ENCODE measurements around the gene RSPO1.

Gene RSPO1

DNA sequence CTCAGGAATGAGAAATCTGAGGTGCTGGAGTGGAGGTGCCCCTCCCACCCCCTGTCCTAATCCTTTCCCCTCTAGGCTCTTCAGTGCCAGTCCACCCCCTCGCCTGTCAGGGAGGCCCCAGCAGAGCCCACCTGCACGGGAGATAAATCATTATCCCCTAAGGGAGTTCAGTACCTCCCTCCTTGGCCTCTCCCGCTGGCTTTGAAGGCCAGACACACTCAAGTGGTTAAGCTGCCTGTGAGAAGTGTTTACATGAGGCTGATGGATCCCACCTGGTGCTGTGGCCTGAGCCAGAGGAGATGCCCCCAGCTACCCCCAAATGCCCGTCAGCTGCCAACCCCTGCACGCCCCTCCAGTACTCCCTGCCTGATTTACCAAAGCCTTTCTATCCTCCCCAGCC lies 3.7 kb downstream of the RSPO1 start:
- Histone ChIP-seq H3K27me3 (ENCODE audit: control insufficient read depth, insufficient read depth, low read length) (peaks cover 97% of the 10 kb centered on the region), H3K4me1 (ENCODE audit: control insufficient read depth, insufficient read depth, low read length) (no peaks in the 10 kb centered on the region), H3K4me2 (ENCODE audit: low read length) (no peak overlapping the region), H3K9ac (ENCODE audit: low read depth, low read length) (no peak overlapping the region), H3K36me3 (ENCODE audit: insufficient read depth, low read length) (no peaks in the 10 kb centered on the region), H3K9me3 (replicated peaks; ENCODE audit: low read length) (no peaks in the 10 kb centered on the region), H3K4me3 (ENCODE audit: low read length) (no peak overlapping the region)

DNA sequence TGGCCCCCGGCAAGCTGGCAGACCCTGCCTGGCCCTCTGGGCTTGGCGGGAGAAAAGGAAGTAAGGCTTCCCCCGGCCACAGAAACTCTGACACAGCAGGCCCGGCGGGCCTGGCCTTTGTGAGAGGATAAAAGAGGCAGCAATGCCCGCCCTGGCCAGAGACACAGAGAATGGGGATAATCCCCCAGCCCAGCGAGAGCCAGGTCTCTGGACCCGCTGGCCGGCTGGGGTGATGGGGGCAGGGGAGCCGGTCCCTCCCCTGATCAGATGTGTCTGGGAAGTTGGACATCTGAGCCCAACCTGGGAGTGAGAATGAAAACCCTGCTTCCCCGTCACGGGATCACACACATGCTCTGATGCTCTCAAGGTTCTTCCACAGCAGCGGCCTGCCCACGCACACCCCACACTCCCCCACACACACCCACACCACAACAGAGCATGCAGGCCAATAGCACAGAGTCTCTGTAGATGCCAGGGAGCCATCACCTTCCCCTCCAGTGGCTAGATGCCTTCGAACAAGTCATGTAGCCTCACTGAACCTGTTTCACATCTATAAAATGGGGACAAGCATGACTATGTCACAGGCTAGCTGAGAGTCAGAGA lies 4.2 kb downstream of the RSPO1 start:
- H3K4me2 ChIP-seq (ENCODE audit: low read length), result no peak overlapping the region

GRCh38 chr1:37629726-37630425 lies 4.8 kb downstream of the RSPO1 start:
- H3K36me3 ChIP-seq (ENCODE audit: insufficient read depth, low read length), result no peaks in the 10 kb centered on the region
- no peak overlapping the region for H3K9ac ChIP-seq (ENCODE audit: low read depth, low read length)
- no peaks in the 10 kb centered on the region for H3K9me3 ChIP-seq (replicated peaks; ENCODE audit: low read length)
- H3K27me3 ChIP-seq (ENCODE audit: control insufficient read depth, insufficient read depth, low read length), result peaks cover 92% of the 10 kb centered on the region
- H3K4me3 ChIP-seq (ENCODE audit: low read length), result no peak overlapping the region
- H3K4me2 ChIP-seq (ENCODE audit: low read length), result no peak overlapping the region
- H3K4me1 ChIP-seq (ENCODE audit: control insufficient read depth, insufficient read depth, low read length), result no peaks in the 10 kb centered on the region

More for the DNA sequence above, 4.2 kb downstream of the RSPO1 start:
- no peak overlapping the region for H3K4me3 ChIP-seq (ENCODE audit: low read length)
- H3K9me3 ChIP-seq (replicated peaks; ENCODE audit: low read length), result no peaks in the 10 kb centered on the region
- no peaks in the 10 kb centered on the region for H3K36me3 ChIP-seq (ENCODE audit: insufficient read depth, low read length)
- no peaks in the 10 kb centered on the region for H3K4me1 ChIP-seq (ENCODE audit: control insufficient read depth, insufficient read depth, low read length)
- H3K9ac ChIP-seq (ENCODE audit: low read depth, low read length), result no peak overlapping the region
- H3K27me3 ChIP-seq (ENCODE audit: control insufficient read depth, insufficient read depth, low read length), result peaks cover 95% of the 10 kb centered on the region

DNA sequence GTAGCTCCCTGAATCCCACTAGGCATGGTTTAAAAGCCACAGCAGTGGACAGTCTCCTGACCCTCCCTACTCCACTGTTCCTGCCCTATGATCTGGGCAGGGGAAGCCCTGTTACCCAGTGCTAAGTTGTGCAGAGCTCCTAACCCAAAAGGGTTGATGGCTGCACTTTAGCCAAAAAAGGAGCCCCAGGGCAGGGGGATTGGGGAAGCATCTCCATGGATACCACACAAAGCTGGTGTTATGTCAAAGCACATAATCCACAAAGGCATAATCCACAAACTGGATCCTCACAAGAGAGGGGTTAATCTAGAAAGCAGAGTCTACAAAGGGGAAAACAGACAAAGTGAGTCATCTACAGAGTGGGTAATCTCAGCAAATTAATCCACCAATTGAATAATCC lies 5.7 kb downstream of the RSPO1 start:
- H3K4me2 ChIP-seq (ENCODE audit: low read length), result no peak overlapping the region
- H3K9me3 ChIP-seq (replicated peaks; ENCODE audit: low read length), result no peaks in the 10 kb centered on the region
- H3K36me3 ChIP-seq (ENCODE audit: insufficient read depth, low read length), result no peaks in the 10 kb centered on the region
- H3K4me3 ChIP-seq (ENCODE audit: low read length), result no peak overlapping the region
- H3K27me3 ChIP-seq (ENCODE audit: control insufficient read depth, insufficient read depth, low read length), result peaks cover 86% of the 10 kb centered on the region
- H3K9ac ChIP-seq (ENCODE audit: low read depth, low read length), result no peak overlapping the region
- H3K4me1 ChIP-seq (ENCODE audit: control insufficient read depth, insufficient read depth, low read length), result no peaks in the 10 kb centered on the region

DNA sequence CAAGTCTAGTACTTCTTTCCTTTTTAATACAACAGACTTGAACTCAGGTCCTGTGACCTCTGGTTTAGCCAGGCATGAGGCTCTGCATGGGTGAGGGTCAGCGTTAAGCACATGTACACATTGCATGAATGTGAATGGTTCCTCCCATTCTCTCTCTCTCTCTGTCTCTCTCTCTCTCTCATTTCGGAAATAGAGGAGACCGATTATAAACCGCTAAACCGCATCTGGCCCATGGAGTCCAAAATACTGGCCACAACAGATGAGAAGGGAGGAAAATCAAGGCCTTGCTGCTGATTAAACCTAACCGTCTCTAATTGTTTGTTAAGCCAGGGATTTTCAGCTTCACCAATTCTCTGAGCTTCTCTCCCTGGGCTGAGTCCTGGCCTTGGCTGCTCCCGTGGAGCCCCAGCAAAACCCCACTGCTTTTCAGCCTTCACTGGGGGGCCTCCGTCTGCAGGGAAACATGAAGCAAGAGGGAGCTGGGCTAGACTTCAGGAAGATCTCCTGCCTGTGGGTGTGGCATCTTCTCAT lies 6.6 kb downstream of the RSPO1 start:
- peaks cover 82% of the 10 kb centered on the region for H3K27me3 ChIP-seq (ENCODE audit: control insufficient read depth, insufficient read depth, low read length)
- no peaks in the 10 kb centered on the region for H3K4me1 ChIP-seq (ENCODE audit: control insufficient read depth, insufficient read depth, low read length)
- H3K4me2 ChIP-seq (ENCODE audit: low read length), result no peak overlapping the region
- H3K4me3 ChIP-seq (ENCODE audit: low read length), result no peak overlapping the region
- no peaks in the 10 kb centered on the region for H3K36me3 ChIP-seq (ENCODE audit: insufficient read depth, low read length)
- no peaks in the 10 kb centered on the region for H3K9me3 ChIP-seq (replicated peaks; ENCODE audit: low read length)
- H3K9ac ChIP-seq (ENCODE audit: low read depth, low read length), result no peak overlapping the region

DNA sequence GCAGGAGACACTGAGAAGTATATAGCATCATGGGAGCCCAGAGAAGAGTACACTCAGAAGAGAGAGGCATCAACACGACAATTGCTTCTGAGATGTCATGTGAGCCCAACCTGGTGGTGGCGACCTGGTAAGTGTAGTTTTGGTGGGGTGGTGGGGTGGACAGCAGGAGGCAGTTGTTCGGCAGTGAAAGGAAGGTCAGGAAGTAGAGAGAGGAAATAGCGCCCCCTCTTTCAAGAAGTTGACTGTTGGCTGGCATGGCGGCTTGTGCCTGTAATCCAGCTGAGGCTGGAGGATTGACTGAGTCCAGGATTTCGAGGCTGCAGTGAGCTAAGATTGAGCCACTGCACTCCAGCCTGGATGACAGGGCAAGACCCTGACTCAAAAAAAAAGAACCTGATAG lies 12.6 kb downstream of the RSPO1 start:
- no peaks in the 10 kb centered on the region for H3K9me3 ChIP-seq (replicated peaks; ENCODE audit: low read length)
- no peak overlapping the region for H3K4me2 ChIP-seq (ENCODE audit: low read length)
- H3K9ac ChIP-seq (ENCODE audit: low read depth, low read length), result no peak overlapping the region
- H3K27me3 ChIP-seq (ENCODE audit: control insufficient read depth, insufficient read depth, low read length), result peaks cover 65% of the 10 kb centered on the region
- H3K4me1 ChIP-seq (ENCODE audit: control insufficient read depth, insufficient read depth, low read length), result no peaks in the 10 kb centered on the region
- no peak overlapping the region for H3K4me3 ChIP-seq (ENCODE audit: low read length)
- H3K36me3 ChIP-seq (ENCODE audit: insufficient read depth, low read length), result no peaks in the 10 kb centered on the region

DNA sequence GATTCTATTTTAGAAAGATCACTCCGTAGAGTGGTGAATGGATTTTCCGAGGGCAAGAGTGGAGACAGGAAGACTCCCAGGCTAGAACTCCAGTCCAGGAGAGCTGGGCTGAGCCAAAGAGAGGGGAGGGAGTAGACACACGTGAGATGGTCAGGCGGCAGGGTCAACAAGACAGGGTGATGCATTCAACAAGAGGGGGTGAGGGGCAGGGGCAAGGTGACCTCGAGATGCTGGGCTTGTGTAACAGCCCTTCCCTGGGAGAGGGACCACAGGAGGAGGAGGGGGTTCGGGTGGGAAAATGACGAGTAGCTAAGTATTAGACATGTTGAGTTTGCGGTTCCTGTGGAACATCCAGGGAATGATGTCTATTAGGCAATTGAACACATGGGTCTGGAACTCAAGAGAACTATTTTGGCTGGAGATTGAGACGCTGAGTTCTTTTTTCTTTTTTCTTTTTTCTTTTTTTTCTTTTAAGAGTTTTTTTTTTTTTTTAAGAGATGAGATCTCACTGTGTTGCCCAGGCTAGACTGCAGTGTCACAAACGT lies 13.3 kb downstream of the RSPO1 start:
- H3K9me3 ChIP-seq (replicated peaks; ENCODE audit: low read length), result no peaks in the 10 kb centered on the region
- H3K27me3 ChIP-seq (ENCODE audit: control insufficient read depth, insufficient read depth, low read length), result peaks cover 63% of the 10 kb centered on the region
- H3K4me2 ChIP-seq (ENCODE audit: low read length), result no peak overlapping the region
- no peak overlapping the region for H3K4me3 ChIP-seq (ENCODE audit: low read length)
- H3K36me3 ChIP-seq (ENCODE audit: insufficient read depth, low read length), result no peaks in the 10 kb centered on the region
- H3K4me1 ChIP-seq (ENCODE audit: control insufficient read depth, insufficient read depth, low read length), result no peaks in the 10 kb centered on the region
- no peak overlapping the region for H3K9ac ChIP-seq (ENCODE audit: low read depth, low read length)

- no peaks in the 10 kb centered on the region for H3K36me3 ChIP-seq (ENCODE audit: insufficient read depth, low read length)
- H3K4me3 ChIP-seq (ENCODE audit: low read length), result no peak overlapping the region
- no peak overlapping the region for H3K4me2 ChIP-seq (ENCODE audit: low read length)
- no peaks in the 10 kb centered on the region for H3K4me1 ChIP-seq (ENCODE audit: control insufficient read depth, insufficient read depth, low read length)
- no peaks in the 10 kb centered on the region for H3K9me3 ChIP-seq (replicated peaks; ENCODE audit: low read length)
- no peak overlapping the region for H3K9ac ChIP-seq (ENCODE audit: low read depth, low read length)
- H3K27me3 ChIP-seq (ENCODE audit: control insufficient read depth, insufficient read depth, low read length), result peaks cover 63% of the 10 kb centered on the region
These were observed 14.0 kb downstream of the RSPO1 start for GRCh38 chr1:37620707-37621106.

- no peak overlapping the region for H3K4me2 ChIP-seq (ENCODE audit: low read length)
- peaks cover 78% of the 10 kb centered on the region for H3K27me3 ChIP-seq (ENCODE audit: control insufficient read depth, insufficient read depth, low read length)
- no peaks in the 10 kb centered on the region for H3K9me3 ChIP-seq (replicated peaks; ENCODE audit: low read length)
- no peak overlapping the region for H3K9ac ChIP-seq (ENCODE audit: low read depth, low read length)
- H3K4me3 ChIP-seq (ENCODE audit: low read length), result no peak overlapping the region
- H3K36me3 ChIP-seq (ENCODE audit: insufficient read depth, low read length), result no peaks in the 10 kb centered on the region
- no peaks in the 10 kb centered on the region for H3K4me1 ChIP-seq (ENCODE audit: control insufficient read depth, insufficient read depth, low read length)
These were observed 18.4 kb downstream of the RSPO1 start for GRCh38 chr1:37616330-37616729.

DNA sequence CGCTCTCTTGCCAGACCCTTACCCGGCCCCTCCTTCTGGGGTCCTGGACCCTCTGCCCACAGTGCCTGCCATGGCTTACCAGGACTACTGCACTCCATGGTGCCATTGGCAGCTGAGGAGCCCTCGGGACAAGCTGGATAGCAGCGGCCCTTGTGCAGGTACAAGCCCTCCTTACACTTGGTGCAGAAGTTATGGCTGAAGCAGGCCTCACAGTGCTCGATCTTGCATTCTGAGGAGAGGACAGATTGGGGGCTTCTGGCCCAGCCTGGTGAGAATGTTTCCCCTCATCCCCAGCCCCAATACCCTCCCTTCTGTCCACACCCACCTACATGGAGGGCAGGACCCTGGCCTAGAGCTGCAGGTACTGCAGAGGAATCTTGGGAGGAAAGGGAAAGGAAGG lies 20.6 kb downstream of the RSPO1 start:
- H3K4me1 ChIP-seq (ENCODE audit: control insufficient read depth, insufficient read depth, low read length), result no peaks in the 10 kb centered on the region
- H3K36me3 ChIP-seq (ENCODE audit: insufficient read depth, low read length), result no peaks in the 10 kb centered on the region
- no peak overlapping the region for H3K4me2 ChIP-seq (ENCODE audit: low read length)
- H3K9ac ChIP-seq (ENCODE audit: low read depth, low read length), result no peak overlapping the region
- H3K4me3 ChIP-seq (ENCODE audit: low read length), result no peak overlapping the region
- no peaks in the 10 kb centered on the region for H3K9me3 ChIP-seq (replicated peaks; ENCODE audit: low read length)
- H3K27me3 ChIP-seq (ENCODE audit: control insufficient read depth, insufficient read depth, low read length), result peaks cover 78% of the 10 kb centered on the region

DNA sequence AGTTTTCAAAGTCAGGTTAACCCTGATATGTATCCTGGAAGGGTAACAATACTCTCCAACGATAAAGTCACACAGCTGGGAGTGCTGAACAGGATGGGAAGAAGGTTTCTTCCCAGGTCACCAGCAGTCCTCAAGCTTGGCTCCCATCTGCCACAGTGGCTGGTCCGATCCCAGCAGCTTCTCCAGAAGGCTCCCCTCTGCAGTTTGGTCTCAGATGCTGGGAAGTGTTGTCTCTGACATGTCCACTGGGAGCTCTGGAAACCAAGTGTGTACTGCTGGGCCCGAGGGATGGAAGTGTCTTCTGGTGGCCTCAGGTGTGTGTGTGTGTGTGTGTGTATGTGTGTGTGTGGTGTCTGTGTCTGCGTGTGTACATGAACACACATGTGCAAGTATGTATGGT lies 22.5 kb downstream of the RSPO1 start:
- no peaks in the 10 kb centered on the region for H3K4me1 ChIP-seq (ENCODE audit: control insufficient read depth, insufficient read depth, low read length)
- H3K4me2 ChIP-seq (ENCODE audit: low read length), result no peak overlapping the region
- H3K9ac ChIP-seq (ENCODE audit: low read depth, low read length), result no peak overlapping the region
- no peaks in the 10 kb centered on the region for H3K36me3 ChIP-seq (ENCODE audit: insufficient read depth, low read length)
- peaks cover 84% of the 10 kb centered on the region for H3K27me3 ChIP-seq (ENCODE audit: control insufficient read depth, insufficient read depth, low read length)
- H3K9me3 ChIP-seq (replicated peaks; ENCODE audit: low read length), result no peaks in the 10 kb centered on the region
- no peak overlapping the region for H3K4me3 ChIP-seq (ENCODE audit: low read length)

DNA sequence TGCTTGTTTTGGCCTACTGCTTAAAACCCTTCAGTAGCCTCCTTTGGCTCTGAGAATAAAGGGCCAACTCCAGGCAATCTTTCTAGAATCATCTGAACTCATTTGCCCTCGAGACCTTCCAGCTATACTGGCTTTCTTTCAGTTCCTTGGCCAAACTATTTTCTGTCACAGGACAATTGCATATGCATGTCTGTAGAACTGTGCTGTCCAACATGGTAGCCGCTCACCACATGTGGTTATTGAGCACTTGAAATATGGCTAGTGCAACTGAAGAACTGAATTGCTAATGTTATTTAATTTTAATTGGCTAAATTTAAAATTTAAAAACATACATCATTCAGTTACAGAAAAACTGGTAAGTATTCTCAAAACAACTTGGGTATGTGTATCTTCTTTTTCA lies 24.7 kb downstream of the RSPO1 start:
- Histone ChIP-seq H3K27me3 (ENCODE audit: control insufficient read depth, insufficient read depth, low read length) (peaks cover 83% of the 10 kb centered on the region), H3K4me3 (ENCODE audit: low read length) (no peak overlapping the region), H3K4me2 (ENCODE audit: low read length) (no peak overlapping the region), H3K9me3 (replicated peaks; ENCODE audit: low read length) (no peaks in the 10 kb centered on the region), H3K4me1 (ENCODE audit: control insufficient read depth, insufficient read depth, low read length) (no peaks in the 10 kb centered on the region), H3K9ac (ENCODE audit: low read depth, low read length) (no peak overlapping the region), H3K36me3 (ENCODE audit: insufficient read depth, low read length) (no peaks in the 10 kb centered on the region)

All from skeletal muscle satellite cell (primary cell).